Stomach (tissue), 9 donors: ENCODE measurements around the gene SH3D21. TPM values are rescaled to one million over a fixed set of nuclear protein-coding genes. Genes with fewer than 3 reads are reported as not detected.
A peak's percentile ranks its signal among the peaks of the same experiment; 100 is the strongest.

Source experiments
- DNase-seq, 2 donors: peaks; one replicate each; pipeline versions ENCODE4 v3.0.0 to v3.0.0-alpha.2; 2013 to 2019
- H3K27ac ChIP-seq, 5 donors: fragments of 200-600 bp in 4 of 5; sonication (generic) in 4 of 5; one replicate each; pipeline ENCODE4 v1.5.1; 2013 to 2019; ENCODE audit warnings: mild to moderate bottlenecking in 1 of 5, moderate library complexity in 1 of 5
- H3K27me3 ChIP-seq, 3 donors: fragments of 200-600 bp; sonication (generic); one replicate each; pipeline ENCODE4 v1.5.1; 2017 to 2019; ENCODE audit warnings: mixed run types in 1 of 3
- H3K36me3 ChIP-seq, 4 donors: fragments of 200-600 bp; sonication (generic); 1 replicate in 3 of 4; 2 replicates in 1 of 4; pipeline ENCODE4 v1.5.1; 2016 to 2019
- H3K4me1 ChIP-seq, 4 donors: fragments of 200-600 bp; sonication (generic); one replicate each; pipeline ENCODE4 v1.5.1; 2016 to 2019
- H3K4me3 ChIP-seq, 4 donors: fragments of 200-600 bp; sonication (generic) in 3 of 4; one replicate each; pipeline ENCODE4 v1.5.1; 2016 to 2019; ENCODE audit warnings: mild to moderate bottlenecking in 1 of 4
- H3K9me3 ChIP-seq, 4 donors: fragments of 200-600 bp; sonication (generic); one replicate each; pipeline ENCODE4 v1.5.1; 2016 to 2019
- CTCF ChIP-seq, 7 experiments: fragments of 450-650 bp in 4 of 7; fragments of 200-600 bp in 3 of 7; sonication (generic) in 3 of 7; IDR thresholded peaks; one replicate each; pipeline ENCODE4 v1.5.1; 2016 to 2019; ENCODE audit warnings: antibody characterized with exemption in 7 of 7, control low read depth in 2 of 7, mild to moderate bottlenecking in 1 of 7
- EP300 ChIP-seq: sonication (generic); formaldehyde crosslinking; IDR thresholded peaks from one replicate; pipeline ENCODE4 v1.6.1; 2017; ENCODE audit warnings: antibody characterized with exemption
- POLR2A ChIP-seq, 4 donors: fragments of 450-650 bp; IDR thresholded peaks; one replicate each; pipeline ENCODE4 v1.6.1; 2016; ENCODE audit warnings: antibody characterized with exemption in 4 of 4, control low read depth in 2 of 4, mild to moderate bottlenecking in 1 of 4, moderate library complexity in 1 of 4
- POLR2AphosphoS5 ChIP-seq, 3 donors: sonication (generic); formaldehyde crosslinking; IDR thresholded peaks; one replicate each; pipeline ENCODE4 v1.6.1; 2016; ENCODE audit warnings: antibody characterized with exemption in 3 of 3
- whole genome bisulfite sequencing, 5 donors: extraction: QIAGEN DNeasy Blood & Tissue Kit in 3 of 5; methylation state at CpG; one replicate each; pipeline versions ENCODE4 v1.1.5 to v1.1.7; 2013 to 2018; 5-methylcytosine and 5-hydroxymethylcytosine counted together
- intact Hi-C: fragments of 100-400 bp; cut with DNase I; formaldehyde crosslinking; loops from one replicate; pipeline ENCODE4 v1.15.1; 2023; ENCODE audit warnings: low total_unique reads
- polyA plus RNA-seq, 3 donors: library from polyadenylated mRNA; stranded (reverse); fragments of 200-250 nt; gene quantifications; one replicate each; pipeline ENCODE4 v1.2.3, GENCODE V29; 2013
- total RNA-seq, 5 donors: library from RNA; depleted of rRNA; stranded (reverse); fragments of >200 nt; gene quantifications; one replicate each; pipeline versions ENCODE4 v1.1.0 to v1.2.3, GENCODE V29; 2014 to 2016
- donor health status: healthy with polysubstance abuse.
- donor health status: Bipolar disorder and iron deficiency.
- donor health status: healthy.

Gene SH3D21
- total and polyA plus RNA-seq, 8 donors = 0.76 to 120 (median 3.5) TPM; not detected in 1

GRCh38 chr1:36298640-36299039 lies 7.5 kb upstream of the SH3D21 start:
- peak overlapping the region in 1 of 5 donors; percentile 75 for H3K27ac ChIP-seq

GRCh38 chr1:36300526-36300925 lies 5.6 kb upstream of the SH3D21 start:
- TF ChIP-seq POLR2A (IDR thresholded peaks at IDR 0.05) (no peak), POLR2AphosphoS5 (IDR thresholded peaks at IDR 0.05) (no peak), EP300 (no peak), CTCF (IDR thresholded peaks at IDR 0.05) (no peak)
- peaks cover 73 to 93% (median 91%) of the 10 kb centered on the region in 4 donors for H3K36me3 ChIP-seq
- no peak for DNase-seq
- no peak overlapping the region for H3K4me3 ChIP-seq
- H3K27ac ChIP-seq = peak overlapping the region in 4 of 5 donors; percentile 38 to 75 (median 46)
- 89 to 100% (median 98%) methylated on average over 1 of the region's 1 CpG for WGBS, 5 donors
- H3K27me3 ChIP-seq = no peaks in the 10 kb centered on the region
- no peaks in the 10 kb centered on the region for H3K9me3 ChIP-seq
- intact Hi-C loops = no loop called here
- H3K4me1 ChIP-seq = peaks cover 2 to 39% (median 8%) of the 10 kb centered on the region in 4 donors

More at GRCh38 chr1:36298640-36299039, 7.5 kb upstream of the SH3D21 start:
- H3K4me1 ChIP-seq = peaks cover 0 to 32% (median 6%) of the 10 kb centered on the region in 4 donors
- intact Hi-C loops = no loop called here
- no peak overlapping the region for H3K4me3 ChIP-seq
- no peaks in the 10 kb centered on the region for H3K27me3 ChIP-seq
- peaks cover 76 to 99% (median 97%) of the 10 kb centered on the region in 4 donors for H3K36me3 ChIP-seq
- WGBS, 5 donors = 89 to 97% (median 90%) methylated on average over 5 of the region's 5 CpGs
- no peak for DNase-seq
- TF ChIP-seq EP300 (no peak), POLR2A (IDR thresholded peaks at IDR 0.05) (no peak), CTCF (IDR thresholded peaks at IDR 0.05) (no peak), POLR2AphosphoS5 (IDR thresholded peaks at IDR 0.05) (no peak)
- no peaks in the 10 kb centered on the region for H3K9me3 ChIP-seq

GRCh38 chr1:36301220-36301619 lies 4.9 kb upstream of the SH3D21 start:
- Histone ChIP-seq H3K9me3 (no peaks in the 10 kb centered on the region), H3K4me1 (peaks cover 9 to 46% (median 14%) of the 10 kb centered on the region in 4 donors), H3K4me3 (no peak overlapping the region), H3K27ac (peak overlapping the region in 2 of 5 donors; percentile 38 to 75), H3K36me3 (peaks cover 69 to 88% (median 86%) of the 10 kb centered on the region in 4 donors), H3K27me3 (no peaks in the 10 kb centered on the region)
- no peak for DNase-seq
- 75 to 91% (median 87%) methylated on average over 1 of the region's 1 CpG for WGBS, 5 donors
- TF ChIP-seq POLR2AphosphoS5 (IDR thresholded peaks at IDR 0.05) (no peak), EP300 (no peak), CTCF (IDR thresholded peaks at IDR 0.05) (no peak), POLR2A (IDR thresholded peaks at IDR 0.05) (no peak)
- intact Hi-C loops = no loop called here

- no peak for DNase-seq
- Histone ChIP-seq H3K27me3 (no peaks in the 10 kb centered on the region), H3K36me3 (peaks cover 55 to 67% (median 66%) of the 10 kb centered on the region in 4 donors), H3K4me3 (no peak overlapping the region), H3K27ac (no peak overlapping the region), H3K9me3 (no peaks in the 10 kb centered on the region), H3K4me1 (peaks cover 16 to 52% (median 26%) of the 10 kb centered on the region in 4 donors)
- 63 to 73% (median 68%) methylated on average over 5 of the region's 5 CpGs for WGBS, 5 donors
- intact Hi-C loops = no loop called here
- TF ChIP-seq POLR2A (IDR thresholded peaks at IDR 0.05) (no peak), EP300 (no peak), CTCF (IDR thresholded peaks at IDR 0.05) (no peak), POLR2AphosphoS5 (IDR thresholded peaks at IDR 0.05) (no peak)
These were observed 2.9 kb upstream of the SH3D21 start for GRCh38 chr1:36303244-36303643.
